NCI-H2081 (cell line): ENCODE results near the gene MUC5AC.
"Not testable (repeated sequence)": the region's sequence is repeated elsewhere in the genome, so short reads cannot be mapped to it uniquely, and the experiment has no call there.

Experiments used
- DNase-seq, 2 experiments: peaks; one replicate each; lab custom pipeline; 2025; lab: John Stamatoyannopoulos, UW

MUC5AC gene

GRCh38 chr11:1237128-1237580 is 79.4 kb downstream of the MUC5AC start:
- DNase-seq: no peak

GRCh38 chr11:1237851-1238250 is 80.1 kb downstream of the MUC5AC start:
- DNase-seq: no peak

GRCh38 chr11:1238767-1239595 is 81.2 kb downstream of the MUC5AC start:
- no peak for DNase-seq

GRCh38 chr11:1239596-1240205 is 81.9 kb downstream of the MUC5AC start:
- no peak for DNase-seq

GRCh38 chr11:1240771-1241170 is 83.0 kb downstream of the MUC5AC start:
- no peak for DNase-seq

- no peak for DNase-seq
Observed at GRCh38 chr11:1241706-1242105, 84.0 kb downstream of the MUC5AC start.

GRCh38 chr11:1242289-1242688 is 84.5 kb downstream of the MUC5AC start:
- DNase-seq: no peak

- DNase-seq: not testable (repeated sequence)
Observed at GRCh38 chr11:1242751-1243150, 85.0 kb downstream of the MUC5AC start.

GRCh38 chr11:1243521-1243920 is 85.8 kb downstream of the MUC5AC start:
- not testable (repeated sequence) for DNase-seq

- not testable (repeated sequence) for DNase-seq
Observed at GRCh38 chr11:1244557-1244956, 86.8 kb downstream of the MUC5AC start.

GRCh38 chr11:1245717-1246116 is 88.0 kb downstream of the MUC5AC start:
- DNase-seq: not testable (repeated sequence)

- DNase-seq: not testable (repeated sequence)
Observed at GRCh38 chr11:1246301-1246700, 88.5 kb downstream of the MUC5AC start.

GRCh38 chr11:1247026-1247425 is 89.3 kb downstream of the MUC5AC start:
- DNase-seq: not testable (repeated sequence)

GRCh38 chr11:1248951-1249350 is 91.2 kb downstream of the MUC5AC start:
- DNase-seq: not testable (repeated sequence)

GRCh38 chr11:1250411-1250810 is 92.7 kb downstream of the MUC5AC start:
- not testable (repeated sequence) for DNase-seq
